ENCODE measurements around the gene SSBP2.
"Not testable (repeated sequence)": the region's sequence is repeated elsewhere in the genome, so short reads cannot be mapped to it uniquely, and the experiment has no call there.

The SSBP2 gene

DNA sequence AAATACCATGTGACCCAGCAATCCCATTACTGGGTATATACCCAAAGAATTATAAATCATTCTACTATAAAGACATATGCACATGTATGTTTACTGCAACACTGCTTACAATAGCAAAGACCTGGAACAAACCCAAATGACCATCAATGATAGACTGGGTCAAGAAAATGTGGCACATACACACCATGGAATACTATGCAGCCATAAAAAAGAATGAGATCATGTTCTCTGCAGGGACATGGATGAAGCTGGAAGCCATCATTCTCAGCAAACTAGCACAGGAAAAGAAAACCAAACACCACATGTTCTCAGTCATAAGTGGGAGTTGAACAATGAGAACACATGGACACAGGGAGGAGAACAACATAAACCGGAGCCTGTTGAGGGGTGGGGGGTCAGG, 90.3 kb downstream of the SSBP2 start:
- not testable (repeated sequence) for DNase-seq (ENCODE audit: low spot score)

DNA sequence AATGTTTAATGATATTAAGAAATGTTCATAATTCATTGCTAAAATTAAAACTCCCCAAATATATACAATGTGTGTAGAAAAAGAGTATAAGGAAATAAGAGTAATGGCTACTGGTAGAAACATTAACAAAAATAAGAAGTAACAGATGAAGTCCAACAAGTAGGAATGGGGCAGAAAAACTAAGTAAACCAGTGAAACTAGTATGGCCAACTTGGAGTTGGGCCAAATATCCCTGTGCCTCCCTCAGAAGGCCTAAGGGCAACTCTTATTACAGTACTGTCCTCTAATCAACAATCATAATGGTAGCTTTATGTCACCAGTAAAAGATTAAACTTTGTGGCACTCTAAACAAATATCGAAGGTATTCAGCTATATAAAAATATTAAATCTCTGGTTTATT, 93.5 kb downstream of the SSBP2 start:
- no peak for DNase-seq (ENCODE audit: low spot score)

DNA sequence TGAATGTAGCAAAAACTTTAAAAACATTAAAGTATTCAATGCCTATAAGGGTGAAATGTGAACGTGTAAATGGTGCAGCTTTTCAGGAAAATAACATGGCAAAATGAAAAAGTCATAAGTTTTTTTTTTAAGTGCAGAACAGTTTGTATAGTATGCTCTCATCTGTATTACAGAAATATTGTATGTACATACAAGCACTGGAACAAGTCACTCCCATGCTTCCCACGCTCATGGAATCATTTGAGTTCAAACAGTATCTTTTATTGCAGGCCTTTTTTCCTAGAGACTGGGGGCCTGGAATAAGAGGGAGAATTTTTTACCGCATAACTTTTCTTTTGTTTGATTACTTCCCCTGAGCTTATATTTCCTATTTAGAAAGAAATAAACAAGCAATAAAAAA, 94.1 kb downstream of the SSBP2 start:
- no peak for DNase-seq (ENCODE audit: low spot score)

DNA sequence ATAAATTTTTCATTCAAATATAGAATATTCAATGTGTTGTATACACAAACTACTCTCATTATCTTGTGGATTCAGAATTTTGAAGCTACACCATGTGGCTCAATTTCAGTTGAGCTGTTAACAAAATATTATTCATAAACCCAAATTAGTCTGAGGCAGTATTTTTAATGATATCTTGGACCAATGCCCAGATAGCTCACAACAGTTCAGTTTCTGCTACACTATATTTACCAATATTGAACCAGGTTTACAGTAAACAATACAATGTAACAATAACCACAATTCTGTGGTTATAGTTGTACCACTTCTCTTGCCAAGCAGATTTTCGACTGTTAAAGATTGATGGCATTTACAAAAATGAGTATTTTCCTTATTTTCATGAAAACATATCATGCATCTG, 99.9 kb downstream of the SSBP2 start:
- DNase-seq (ENCODE audit: low spot score) = no peak

DNA sequence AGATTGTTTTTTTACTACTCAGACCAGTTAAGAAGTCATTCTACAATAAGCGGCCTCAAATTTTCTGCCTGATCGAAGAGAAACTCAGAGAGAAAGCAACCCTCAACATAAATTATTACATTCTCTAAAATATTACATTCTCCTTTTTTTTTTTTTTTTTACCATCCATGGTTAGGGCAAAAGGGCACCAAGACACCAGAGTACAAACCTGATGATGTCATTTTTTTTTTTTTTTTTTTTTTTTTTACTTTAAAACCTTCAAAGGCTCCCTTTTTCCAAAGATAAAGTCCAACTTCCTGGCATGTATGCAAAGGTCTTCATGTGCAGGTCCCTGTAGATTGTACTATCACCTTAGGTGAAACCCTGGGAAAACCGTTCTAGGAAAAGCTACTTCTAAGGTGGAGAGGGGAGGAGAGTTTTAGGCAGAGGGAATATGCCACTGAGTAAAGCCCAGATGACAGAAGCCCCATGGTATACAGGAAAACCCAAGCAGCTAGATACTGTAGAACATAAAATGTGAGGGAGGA, 104.4 kb downstream of the SSBP2 start:
- DNase-seq (ENCODE audit: low spot score) = no peak

DNA sequence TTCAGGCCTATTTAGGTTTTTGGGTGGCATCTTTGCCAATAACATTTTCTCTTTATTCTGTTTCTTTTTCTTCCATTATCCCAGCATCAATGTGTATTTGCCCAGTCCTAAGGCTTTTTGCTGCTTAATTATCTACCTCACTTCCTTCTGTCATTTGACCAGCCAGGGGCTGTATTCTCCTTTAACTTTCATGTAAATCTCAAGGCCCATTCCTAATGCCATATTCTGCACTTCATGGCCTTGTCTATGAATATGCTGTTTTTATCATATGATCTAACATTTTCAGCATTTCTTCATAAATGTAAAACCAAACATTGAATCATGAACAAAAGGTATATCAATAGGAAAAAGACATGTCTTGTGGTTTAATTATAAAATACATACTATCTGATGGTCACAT, 108.7 kb downstream of the SSBP2 start:
- no peak for DNase-seq (ENCODE audit: low spot score)

DNA sequence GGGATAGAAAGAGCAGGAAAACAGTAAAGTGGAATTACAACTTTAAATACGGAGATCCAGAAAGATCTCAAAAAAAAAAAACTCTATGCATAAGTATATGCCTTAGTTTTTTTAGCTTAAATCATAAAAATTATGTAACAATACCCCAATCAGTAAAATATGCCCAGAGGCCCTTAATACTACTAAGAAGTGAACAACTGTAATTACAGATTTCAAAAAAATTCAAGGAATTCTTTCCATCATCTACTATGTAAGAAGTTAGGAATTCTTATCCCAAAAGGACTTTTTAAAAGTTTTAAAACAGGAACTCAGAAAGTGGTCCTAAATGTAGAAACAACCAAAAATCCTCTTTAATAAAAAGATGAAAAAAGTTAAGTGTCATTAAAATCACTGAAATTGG, 111.3 kb downstream of the SSBP2 start:
- no peak for DNase-seq (ENCODE audit: low spot score)

DNA sequence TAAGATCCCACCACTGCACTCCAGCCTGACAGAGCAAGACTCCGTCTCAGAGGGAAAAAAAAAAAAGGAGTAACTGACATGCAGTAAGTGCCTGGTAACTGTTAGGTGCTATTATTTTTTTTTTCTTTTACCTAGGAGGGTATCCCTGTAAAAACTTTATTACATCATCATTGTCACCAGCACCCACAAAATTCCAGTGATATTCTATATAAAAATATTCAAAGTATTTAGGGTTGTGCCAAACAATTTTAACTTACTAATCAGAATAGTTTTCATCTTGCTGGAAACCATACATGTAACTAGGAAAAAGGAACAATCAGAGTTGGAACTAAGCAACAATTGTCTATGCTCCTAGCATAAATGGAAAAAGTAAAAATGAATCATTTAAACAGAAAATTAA, 112.4 kb downstream of the SSBP2 start:
- no peak for DNase-seq (ENCODE audit: low spot score)

DNA sequence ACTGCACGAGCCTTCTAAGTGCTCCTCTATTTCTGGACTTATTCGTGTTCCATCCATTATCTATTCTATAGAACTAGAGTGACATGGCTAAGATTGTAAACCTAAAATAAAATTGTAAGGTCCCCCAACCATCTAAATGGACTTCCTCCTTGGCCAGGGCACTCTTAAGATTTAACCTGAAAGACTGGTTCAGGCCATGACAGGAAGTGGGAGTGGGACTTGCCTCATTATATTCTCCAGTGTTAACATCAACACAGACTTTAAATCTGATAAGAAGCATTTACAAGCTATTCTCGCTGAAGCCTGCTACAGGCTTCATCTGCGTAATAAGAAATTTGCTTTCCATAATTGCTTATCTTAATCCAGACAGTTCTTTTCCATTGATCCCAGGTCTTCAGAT, 117.0 kb downstream of the SSBP2 start:
- no peak for DNase-seq (ENCODE audit: low spot score)

DNA sequence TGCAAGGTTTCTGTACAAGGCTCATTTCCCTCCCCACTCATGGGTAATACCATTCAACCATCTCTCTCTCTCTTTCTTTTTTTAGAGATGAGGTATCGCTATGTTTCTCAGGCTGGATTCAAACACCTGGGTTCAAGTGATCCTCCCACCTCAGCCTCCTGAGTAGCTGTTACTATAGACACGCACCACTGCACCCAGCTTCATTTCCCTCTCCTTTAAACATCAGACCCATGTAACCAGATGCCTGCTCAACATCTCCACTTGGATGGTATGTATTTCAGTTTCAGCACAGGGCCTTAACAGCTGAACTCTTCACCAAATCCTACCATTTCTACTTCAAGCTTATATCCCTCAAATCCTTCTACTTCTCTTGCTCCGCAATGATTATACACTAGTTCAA, 117.4 kb downstream of the SSBP2 start:
- DNase-seq (ENCODE audit: low spot score) = no peak

DNA sequence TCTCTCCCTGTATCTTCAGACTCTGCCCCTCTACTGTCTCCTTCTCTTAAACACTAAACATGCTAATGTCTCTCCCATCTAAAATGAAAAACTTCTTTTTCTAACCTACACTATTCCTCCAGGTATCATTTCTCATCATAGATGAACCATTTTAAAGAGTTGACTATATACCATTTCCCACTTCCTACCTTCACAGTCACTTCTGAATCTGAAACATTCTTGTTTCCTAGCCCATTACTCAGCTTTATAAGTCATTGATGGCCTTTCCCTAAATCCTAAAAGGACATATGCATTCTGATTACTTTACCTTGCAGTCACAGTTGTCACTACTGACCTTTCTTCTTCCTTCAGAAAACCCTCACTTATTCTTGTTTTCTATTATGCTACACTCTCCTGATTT, 118.2 kb downstream of the SSBP2 start:
- peak; percentile 13 for DNase-seq (ENCODE audit: low spot score)

DNA sequence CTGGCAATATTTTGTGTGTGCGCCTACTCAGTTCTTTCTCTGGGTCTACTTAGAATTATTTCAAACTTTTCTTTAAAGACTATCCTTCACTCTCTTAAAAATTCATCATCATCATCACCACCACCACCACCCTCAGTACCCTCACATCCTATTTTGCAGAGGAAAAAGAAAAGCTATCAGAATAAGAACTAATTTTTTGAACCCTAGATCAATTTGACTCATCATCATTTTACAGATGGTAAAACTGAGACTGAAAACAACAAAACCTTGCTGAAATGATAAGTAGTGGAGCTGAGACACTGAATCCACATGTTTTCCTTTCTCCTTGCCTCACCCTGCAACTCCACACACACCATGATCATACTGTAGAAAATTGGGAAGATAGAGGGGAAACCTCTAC, 119.3 kb downstream of the SSBP2 start:
- peak; percentile 34 for DNase-seq (ENCODE audit: low spot score)

DNA sequence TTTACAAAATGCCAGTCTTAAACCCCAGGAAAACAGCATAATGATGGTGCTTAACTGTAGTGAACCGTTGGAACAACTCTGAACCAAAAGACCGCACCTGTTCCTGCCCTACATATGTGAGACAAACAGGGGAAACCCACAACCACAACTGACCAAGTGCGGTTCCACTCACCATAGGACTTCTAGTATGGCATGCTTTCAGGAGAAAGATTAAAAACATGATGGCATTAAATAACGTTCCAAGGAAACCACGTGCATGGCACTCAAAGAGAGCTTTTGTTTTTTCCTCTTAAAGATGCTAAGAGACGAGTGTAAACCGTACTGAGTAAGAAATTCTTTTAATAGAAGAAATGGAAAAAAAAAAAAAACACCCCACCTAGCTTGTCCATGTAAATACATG, 119.8 kb downstream of the SSBP2 start:
- DNase-seq (ENCODE audit: low spot score) = peak; percentile 80

DNA sequence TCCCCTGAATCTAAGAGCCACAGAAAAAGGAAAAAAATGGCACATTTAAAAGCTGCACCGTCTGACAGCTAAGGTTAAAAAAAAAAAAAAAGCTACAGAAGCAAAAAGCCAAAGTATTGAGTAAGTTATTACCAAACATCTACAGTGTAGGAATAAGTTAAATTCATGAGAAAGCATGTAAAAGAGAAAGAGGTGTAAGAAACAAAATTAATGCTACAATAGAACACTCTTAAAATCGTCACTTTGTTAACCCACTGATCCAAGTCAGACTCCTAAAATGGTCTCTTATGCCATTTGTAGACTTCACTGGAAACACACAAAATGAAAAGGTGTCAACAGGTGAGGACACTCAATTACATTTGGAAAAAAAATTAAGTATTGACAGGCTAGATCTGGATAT, 120.2 kb downstream of the SSBP2 start:
- DNase-seq (ENCODE audit: low spot score) = no peak

DNA sequence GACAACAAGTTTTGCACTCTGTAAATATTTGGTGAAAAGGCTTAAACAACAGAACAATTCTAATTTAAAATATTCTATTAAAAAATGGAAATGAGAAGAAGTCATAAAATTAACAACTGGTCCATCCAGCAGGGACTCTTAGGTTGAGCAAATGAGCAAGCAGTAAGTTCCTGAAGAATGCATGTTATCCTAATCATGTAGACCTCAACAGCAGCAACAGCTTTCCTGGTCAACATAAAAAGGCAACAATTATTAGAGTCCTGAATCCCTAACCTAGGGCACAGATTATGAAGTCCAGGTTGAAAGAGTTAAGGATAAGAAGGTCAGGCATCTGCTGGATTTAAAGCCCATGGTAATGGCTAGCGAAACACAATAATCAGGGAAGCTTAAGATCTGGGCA, 120.9 kb downstream of the SSBP2 start:
- no peak for DNase-seq (ENCODE audit: low spot score)

DNA sequence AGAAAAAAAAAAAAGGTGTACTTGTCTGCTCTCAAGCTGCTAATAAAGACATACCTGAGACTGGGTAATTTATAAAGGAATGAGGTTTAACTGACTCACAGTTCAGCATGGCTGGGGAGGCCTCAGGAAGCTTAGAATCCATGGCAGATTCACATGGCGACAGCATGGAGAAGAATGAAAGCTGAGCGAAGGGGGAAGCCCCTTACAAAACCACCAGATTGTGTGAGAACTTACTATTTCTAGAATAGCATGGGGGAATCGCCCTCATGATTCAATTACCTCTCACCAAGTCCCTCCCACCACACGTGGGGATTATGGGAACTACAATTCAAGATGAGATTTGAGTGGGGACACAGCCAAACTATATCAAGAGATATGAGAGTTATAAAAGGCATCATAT, 122.8 kb downstream of the SSBP2 start:
- not testable (repeated sequence) for DNase-seq (ENCODE audit: low spot score)

DNA sequence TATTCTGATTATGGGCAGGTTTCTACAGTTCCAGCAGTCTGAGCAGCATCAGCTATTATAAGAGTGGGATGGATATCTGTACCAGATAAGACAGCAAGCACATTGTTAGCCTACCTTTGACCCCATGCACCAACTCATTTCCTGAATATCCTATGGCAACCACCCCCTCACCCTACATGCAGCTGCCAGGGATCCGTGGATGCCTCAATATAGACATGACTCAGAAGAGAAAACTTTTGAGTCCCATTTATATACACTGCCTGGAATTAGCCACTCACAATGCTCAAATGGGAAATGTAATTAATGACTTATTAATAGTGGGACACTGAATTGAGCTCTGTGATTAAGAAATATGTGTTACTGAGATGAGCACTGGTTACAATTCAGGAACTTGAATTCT, 124.4 kb downstream of the SSBP2 start:
- DNase-seq (ENCODE audit: low spot score) = no peak

DNA sequence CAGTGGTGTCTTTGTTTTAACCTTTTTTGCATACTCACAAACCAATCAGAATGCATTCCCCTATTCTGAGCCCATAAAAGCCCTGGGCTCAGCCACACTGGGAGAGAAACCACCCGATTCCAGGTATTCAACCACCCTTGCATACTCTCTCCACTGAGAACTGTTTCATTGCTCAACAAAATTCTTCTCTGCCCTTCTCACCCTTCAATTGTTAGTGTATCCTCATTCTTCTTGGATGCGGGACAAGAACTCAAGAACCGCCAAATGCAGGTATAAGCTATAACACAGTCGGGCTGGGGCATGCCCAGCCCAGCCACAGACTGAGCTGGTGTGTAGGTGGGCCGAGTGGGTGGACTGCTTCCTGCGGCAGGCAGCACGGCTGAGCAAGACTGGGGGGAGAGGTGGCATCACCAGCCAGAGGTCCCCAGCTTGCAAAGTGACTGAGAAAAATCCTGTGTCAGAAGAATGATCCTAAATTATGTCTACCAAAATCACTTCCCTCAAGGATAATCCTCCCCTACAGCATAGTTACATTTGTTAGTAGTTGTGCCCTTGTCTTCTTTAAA, 141.0 kb downstream of the SSBP2 start:
- DNase-seq (ENCODE audit: low spot score) = no peak

DNA sequence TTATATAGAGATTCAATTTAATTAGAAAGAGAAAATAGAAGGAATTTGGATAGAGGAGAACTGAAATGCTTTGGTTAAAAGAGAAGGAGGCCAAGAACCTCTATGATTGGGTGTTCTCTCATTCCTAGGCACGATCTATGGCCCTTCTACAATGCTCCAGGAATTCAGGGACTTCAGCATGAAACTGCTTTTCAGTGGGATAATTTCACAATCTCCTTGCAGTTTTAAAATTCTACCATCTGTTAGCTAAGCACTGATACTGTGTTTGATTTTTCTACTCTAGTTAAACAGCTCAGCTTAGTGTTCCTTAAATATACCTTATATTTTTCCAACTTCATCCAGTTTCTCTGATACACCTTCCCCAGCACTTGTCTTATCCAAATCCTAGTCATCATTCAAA, 141.9 kb downstream of the SSBP2 start:
- DNase-seq (ENCODE audit: low spot score) = no peak

DNA sequence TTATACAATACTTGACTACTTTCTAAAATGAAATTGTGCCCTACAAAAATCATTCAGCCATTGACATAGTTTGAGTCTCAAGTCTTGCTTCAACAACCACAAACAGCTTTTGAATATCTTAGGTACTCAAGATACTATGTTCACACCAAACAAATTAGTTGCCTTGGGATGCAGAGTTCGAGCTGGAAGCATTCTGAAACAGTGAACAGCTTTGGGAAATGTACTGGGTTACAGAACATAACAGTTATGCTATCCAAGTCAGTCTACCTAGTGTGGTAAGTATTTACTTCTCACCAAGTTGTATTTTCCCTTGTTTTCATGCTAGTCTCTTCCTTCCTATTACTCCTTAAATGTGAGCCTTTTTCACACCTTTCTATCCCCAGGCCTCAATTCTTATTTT, 143.2 kb downstream of the SSBP2 start:
- no peak for DNase-seq (ENCODE audit: low spot score)

DNA sequence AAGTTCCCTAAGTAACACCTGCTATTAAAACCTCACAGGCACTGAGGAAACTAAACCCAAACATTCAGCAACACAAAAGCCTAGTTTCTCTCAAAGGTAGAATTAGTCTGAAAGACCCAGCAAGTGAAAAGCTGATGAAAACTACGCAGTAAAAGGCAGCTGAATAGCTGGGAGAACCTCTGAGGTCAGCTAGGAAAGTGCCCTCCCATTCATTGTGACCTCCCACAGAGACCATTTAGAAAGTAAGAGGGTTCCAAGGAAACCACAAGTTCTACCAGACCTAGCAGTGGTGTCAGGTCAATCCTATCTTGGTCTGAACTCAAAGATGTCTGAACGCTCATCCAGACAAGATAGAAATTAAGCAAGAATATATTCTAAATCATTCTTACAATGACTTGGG, 144.7 kb downstream of the SSBP2 start:
- no peak for DNase-seq (ENCODE audit: low spot score)

DNA sequence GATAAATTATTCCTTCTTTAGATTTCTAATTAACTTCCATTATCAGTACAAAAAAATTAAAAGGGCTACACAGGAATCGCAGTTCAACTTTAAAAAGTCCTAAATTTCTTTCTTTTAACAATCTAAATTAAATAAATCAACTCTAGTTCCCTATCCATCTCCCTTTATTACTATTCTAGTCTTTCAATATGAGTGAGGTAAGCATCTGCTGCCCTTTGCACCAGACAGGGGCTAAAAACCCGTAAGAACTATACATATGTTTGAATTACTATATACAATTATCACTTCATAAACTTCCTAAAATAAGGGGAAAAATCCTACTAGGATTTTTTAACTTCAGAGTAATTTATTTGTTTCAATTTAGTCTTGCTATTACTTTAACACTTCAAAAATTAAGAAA, 145.6 kb downstream of the SSBP2 start:
- DNase-seq (ENCODE audit: low spot score) = no peak

DNA sequence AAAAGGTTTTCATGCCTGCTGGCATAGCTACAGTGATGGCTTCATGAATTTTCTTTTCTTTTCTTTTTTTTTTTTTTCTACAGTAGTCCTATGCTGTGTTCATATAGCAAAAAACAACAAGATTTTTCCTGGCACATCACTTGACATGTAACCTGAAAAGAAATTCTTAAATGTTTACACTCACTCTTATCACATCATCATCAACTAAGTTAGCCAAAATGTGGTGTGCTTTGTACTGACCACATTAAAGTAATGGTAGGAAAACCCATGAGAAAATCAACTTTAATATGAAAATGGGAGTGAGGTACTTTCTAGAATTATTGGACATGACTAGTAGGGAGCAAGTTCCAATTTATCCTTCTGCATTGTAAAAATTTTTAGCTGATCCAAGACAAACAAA, 146.7 kb downstream of the SSBP2 start:
- DNase-seq (ENCODE audit: low spot score) = no peak

DNA sequence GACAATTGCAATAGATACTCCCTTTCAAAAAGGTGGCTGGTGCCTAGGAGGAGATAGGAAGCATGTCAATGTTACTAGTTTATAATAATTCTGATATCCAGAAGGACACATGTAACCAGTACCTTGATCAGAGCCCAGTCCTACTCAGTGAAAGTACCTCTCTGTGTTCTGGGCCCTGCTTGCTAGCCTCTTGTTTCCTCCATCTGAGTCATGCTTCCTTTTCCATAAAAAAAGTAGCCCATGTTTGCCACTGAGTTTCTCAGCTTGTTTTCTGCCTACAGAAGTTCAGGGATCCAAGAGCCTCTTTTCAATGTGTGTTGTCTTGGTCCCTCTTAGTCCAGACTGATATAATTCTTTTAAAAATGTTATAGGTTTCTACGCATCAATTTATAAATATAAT, 149.0 kb downstream of the SSBP2 start:
- DNase-seq (ENCODE audit: low spot score) = no peak

DNA sequence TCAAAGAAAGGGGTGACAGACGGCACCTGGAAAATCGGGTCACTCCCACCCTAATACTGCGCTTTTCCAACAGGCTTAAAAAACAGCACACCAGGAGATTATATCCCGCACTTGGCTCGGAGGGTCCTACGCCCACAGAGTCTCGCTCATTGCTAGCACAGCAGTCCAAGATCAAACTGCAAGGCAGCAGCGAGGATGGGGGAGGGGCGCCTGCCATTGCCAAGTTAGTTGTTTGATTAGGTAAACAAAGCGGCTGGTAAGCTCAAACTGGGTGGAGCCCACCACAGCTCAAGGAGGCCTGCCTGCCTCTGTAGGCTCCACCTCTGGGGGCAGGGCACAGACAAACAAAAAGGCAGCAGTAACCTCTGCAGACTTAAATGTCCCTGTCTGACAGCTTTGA, 158.8 kb downstream of the SSBP2 start:
- DNase-seq (ENCODE audit: low spot score) = not testable (repeated sequence)

Data from activated CD4-positive, alpha-beta T cell treated with anti-CD3 and anti-CD28 coated beads, Interleukin-2, Interleukin-4, amounts not matched to agents 100 ng/mL and 50 ng/mL, durations not matched to agents 16 hours and 8 hours (primary cell).